Measurements from ENCODE around the gene WFS1. TPM values are rescaled to one million over a fixed set of nuclear protein-coding genes. Genes with fewer than 3 reads are reported as not detected.

WFS1 gene
- polyA plus RNA-seq, 1 of the 3 experiments (the other 2 are of a cell fraction), result 18.7 TPM

GRCh38 chr4:6338175-6338950 is 68.7 kb downstream of the WFS1 start:
- DNase-seq, result no peak
- CTCF ChIA-PET, result interaction anchor here (1.4 to 12.4 kb wide), 5 partner anchors 9 to 340 kb away, joined by 5 to 123 read pairs (median 8); no protein-coding TSS in a partner anchor
- Histone ChIP-seq H2AFZ (ENCODE audit: low read depth) (no peak overlapping the region), H3F3A (replicated peaks; ENCODE audit: insufficient read depth) (no peaks in the 10 kb centered on the region), H3K9me3 (no peaks in the 10 kb centered on the region), H3K4me3 (ENCODE audit: low read depth in 2 of 2, low read length in 1 of 2) (no peak overlapping the region), H3K4me1 (ENCODE audit: control insufficient read depth in 1 of 2, insufficient read depth in 2 of 2, low read depth in 1 of 2, low read length in 1 of 2) (no peaks in the 10 kb centered on the region), H3K9ac (no peak overlapping the region), H3K27me3 (ENCODE audit: insufficient read depth) (no peaks in the 10 kb centered on the region), H3K9me2 (no peaks in the 10 kb centered on the region), H3K4me2 (no peak overlapping the region), H3K79me2 (ENCODE audit: insufficient read depth) (no peaks in the 10 kb centered on the region), H3K36me3 (replicated peaks in 1 of 2; ENCODE audit: control insufficient read depth in 1 of 2, insufficient read depth in 2 of 2, low read length in 1 of 2) (no peaks in the 10 kb centered on the region), H3K27ac (ENCODE audit: low read depth in 2 of 2, low read length in 1 of 2) (no peak overlapping the region), H4K20me1 (ENCODE audit: insufficient read depth) (no peaks in the 10 kb centered on the region)
- POLR2A ChIA-PET, result no interaction called here
- 53% methylated on average over 14 of the region's 14 CpGs for WGBS (ENCODE audit: low lambda C conversion rate)
- TF ChIP-seq RAD21 (IDR thresholded peaks at IDR 0.05; ENCODE audit: low read length) (no peak), CHD2 (IDR thresholded peaks at IDR 0.05; ENCODE audit: low read length, partially characterized antibody) (no peak), MXI1 (IDR thresholded peaks at IDR 0.05; ENCODE audit: low read depth, low read length) (no peak), JUND (IDR thresholded peaks at IDR 0.05) (no peak), EZH2phosphoT487 (IDR thresholded peaks at IDR 0.05; ENCODE audit: borderline replicate concordance, low read depth) (no peak), MEF2A (IDR thresholded peaks at IDR 0.05; ENCODE audit: borderline replicate concordance, low read depth) (no peak), EP300 (IDR thresholded peaks at IDR 0.05; ENCODE audit: borderline replicate concordance in 1 of 2, low read depth in 1 of 2, low read length in 1 of 2) (no peak), ELF1 (IDR thresholded peaks at IDR 0.05) (no peak), USF1 (IDR thresholded peaks at IDR 0.05; ENCODE audit: borderline replicate concordance, low read depth) (no peak)

GRCh38 chr4:6338951-6339817 is 69.5 kb downstream of the WFS1 start:
- Histone ChIP-seq H3K27me3 (ENCODE audit: insufficient read depth) (no peaks in the 10 kb centered on the region), H4K20me1 (ENCODE audit: insufficient read depth) (no peaks in the 10 kb centered on the region), H3F3A (replicated peaks; ENCODE audit: insufficient read depth) (no peaks in the 10 kb centered on the region), H3K4me3 (ENCODE audit: low read depth in 2 of 2, low read length in 1 of 2) (no peak overlapping the region), H3K79me2 (ENCODE audit: insufficient read depth) (no peaks in the 10 kb centered on the region), H3K9me2 (no peaks in the 10 kb centered on the region), H3K27ac (ENCODE audit: low read depth in 2 of 2, low read length in 1 of 2) (no peak overlapping the region), H2AFZ (ENCODE audit: low read depth) (no peak overlapping the region), H3K36me3 (replicated peaks in 1 of 2; ENCODE audit: control insufficient read depth in 1 of 2, insufficient read depth in 2 of 2, low read length in 1 of 2) (no peaks in the 10 kb centered on the region), H3K9me3 (no peaks in the 10 kb centered on the region), H3K9ac (no peak overlapping the region), H3K4me1 (ENCODE audit: control insufficient read depth in 1 of 2, insufficient read depth in 2 of 2, low read depth in 1 of 2, low read length in 1 of 2) (no peaks in the 10 kb centered on the region), H3K4me2 (no peak overlapping the region)
- TF ChIP-seq MXI1 (IDR thresholded peaks at IDR 0.05; ENCODE audit: low read depth, low read length), result no peak
- 32% methylated on average over 8 of the region's 12 CpGs for WGBS (ENCODE audit: low lambda C conversion rate)
- CTCF ChIA-PET, result interaction anchor here (1.4 to 12.4 kb wide), 5 partner anchors 10 to 341 kb away, joined by 5 to 123 read pairs (median 8); no protein-coding TSS in a partner anchor
- no peak for DNase-seq
- POLR2A ChIA-PET, result no interaction called here
